CD4-positive, alpha-beta memory T cell (primary cell): ENCODE data around the gene NKIRAS1. TPM values are rescaled to one million over a fixed set of nuclear protein-coding genes. Genes with fewer than 3 reads are reported as not detected.

Experiments used
- CTCF ChIA-PET: fragments of 350-600 bp; sonication (Branson Sonifier 250); formaldehyde crosslinking; loops from one replicate; lab custom pipeline; 2021; ENCODE audit warnings: inconsistent platforms; ENCODE audit not compliant: partially characterized antibody; lab: Charles Lee
- POLR2A ChIA-PET: fragments of 350-600 bp; sonication (Branson Sonifier 250); formaldehyde crosslinking; loops from one replicate; lab custom pipeline; 2021; ENCODE audit not compliant: partially characterized antibody; lab: Charles Lee
- DNase-seq, 5 donors: peaks; one replicate each; pipeline versions ENCODE4 v3.0.0 to v3.0.0-alpha.2; 2020 to 2022; ENCODE audit warnings: mixed read lengths in 1 of 5
- H3K27ac ChIP-seq: one replicate; pipeline ENCODE4 v1.7.0; 2013; ENCODE audit warnings: low read depth, low read length
- H3K27me3 ChIP-seq: 2 replicates; pipeline ENCODE4 v1.7.0; 2013; ENCODE audit warnings: mild to moderate bottlenecking, low read length, moderate library complexity; ENCODE audit not compliant: insufficient read depth
- H3K36me3 ChIP-seq: 2 replicates; pipeline ENCODE4 v1.7.0; 2013; ENCODE audit warnings: mild to moderate bottlenecking, low read length, moderate library complexity; ENCODE audit not compliant: insufficient read depth
- H3K4me1 ChIP-seq: 2 replicates; pipeline ENCODE4 v1.7.0; 2013; ENCODE audit warnings: mild to moderate bottlenecking, low read length, moderate library complexity; ENCODE audit not compliant: insufficient read depth
- H3K4me3 ChIP-seq, 2 donors: one replicate each; pipeline ENCODE4 v1.7.0; 2013; ENCODE audit warnings: low read length in 2 of 2, mild to moderate bottlenecking in 1 of 2
- H3K9me3 ChIP-seq, 2 donors: one replicate each; pipeline ENCODE4 v1.7.0; 2013; ENCODE audit warnings: low read length in 2 of 2, control low read depth in 1 of 2; ENCODE audit not compliant: control insufficient read depth in 1 of 2
- H3K27ac Mint-ChIP-seq, 7 donors: one replicate each; pipeline ENCODE4 v1.8.0; 2020 to 2021; ENCODE audit warnings: mixed read lengths in 7 of 7, mild to moderate bottlenecking in 6 of 7, inconsistent platforms in 3 of 7, moderate library complexity in 3 of 7
- H3K27me3 Mint-ChIP-seq, 2 donors: one replicate each; pipeline ENCODE4 v1.8.0; 2020 to 2021; ENCODE audit warnings: mixed read lengths in 2 of 2
- H3K36me3 Mint-ChIP-seq, 2 donors: one replicate each; pipeline ENCODE4 v1.8.0; 2020 to 2021; ENCODE audit warnings: mixed read lengths in 2 of 2, inconsistent platforms in 1 of 2, mild to moderate bottlenecking in 1 of 2
- H3K4me1 Mint-ChIP-seq, 4 donors: one replicate each; pipeline ENCODE4 v1.8.0; 2020 to 2021; ENCODE audit warnings: mixed read lengths in 4 of 4, mild to moderate bottlenecking in 1 of 4
- H3K4me3 Mint-ChIP-seq, 8 donors: one replicate each; pipeline ENCODE4 v1.8.0; 2020 to 2021; ENCODE audit warnings: mixed read lengths in 8 of 8, mild to moderate bottlenecking in 7 of 8, moderate library complexity in 6 of 8, inconsistent platforms in 3 of 8
- H3K9me3 Mint-ChIP-seq, 8 donors: one replicate each; pipeline ENCODE4 v1.8.0; 2020 to 2021; ENCODE audit warnings: mixed read lengths in 8 of 8, mild to moderate bottlenecking in 5 of 8, inconsistent platforms in 3 of 8, moderate library complexity in 1 of 8
- intact Hi-C: fragments of 100-400 bp; cut with micrococcal nuclease; formaldehyde crosslinking; loops from one replicate; pipeline ENCODE4 v1.15.1; 2023
- polyA plus RNA-seq, 2 donors: library from polyadenylated mRNA; unstranded; fragments of 300-500 nt; fragmentation: Illumina TruSeq; gene quantifications; one replicate each; pipeline ENCODE4 v1.2.3, GENCODE V29; 2021
- total RNA-seq, 2 experiments: library from RNA; stranded (reverse); gene quantifications; one replicate each; pipeline ENCODE4 v1.2.3, GENCODE V29; 2021

NKIRAS1 gene
- total and polyA plus RNA-seq, 4 experiments from 2014 or later = 3.4 to 5.3 (median 4.5) TPM

- H3K9me3 Mint-ChIP-seq = no peaks in the 10 kb centered on the region
- no peak overlapping the region for H3K4me3 Mint-ChIP-seq
- peaks cover 0 to 5% (median 2%) of the 10 kb centered on the region in 4 donors for H3K4me1 Mint-ChIP-seq
- no peak overlapping the region for H3K27ac ChIP-seq
- DNase-seq = no peak
- H3K4me1 ChIP-seq = no peaks in the 10 kb centered on the region
- no peaks in the 10 kb centered on the region for H3K27me3 Mint-ChIP-seq
- H3K27me3 ChIP-seq = no peaks in the 10 kb centered on the region
- no peak overlapping the region for H3K27ac Mint-ChIP-seq
- H3K4me3 ChIP-seq = no peak overlapping the region
- intact Hi-C loops = loop anchor here (2.0 kb wide), 2 partner anchors 55 to 109 kb away; partner anchors contain the start of gene NR1D2
- H3K36me3 ChIP-seq = peaks cover 4% of the 10 kb centered on the region
- H3K36me3 Mint-ChIP-seq = peaks cover 10 to 25% of the 10 kb centered on the region in 2 donors
- ChIA-PET CTCF (interaction anchor here (1.0 to 3.9 kb wide), 5 partner anchors 9 to 297 kb away, joined by 3 to 23 read pairs (median 4); no protein-coding TSS in a partner anchor), POLR2A (no interaction called here)
- no peaks in the 10 kb centered on the region for H3K9me3 ChIP-seq
These were observed 26.8 kb downstream of the NKIRAS1 start for GRCh38 chr3:23889950-23890349.

- no peaks in the 10 kb centered on the region for H3K4me1 ChIP-seq
- H3K27ac Mint-ChIP-seq = peak overlapping the region in 1 of 7 donors; percentile 42
- intact Hi-C loops = loop anchor here (2.0 kb wide), 2 partner anchors 55 to 109 kb away; partner anchors contain the start of gene NR1D2
- H3K9me3 ChIP-seq = no peaks in the 10 kb centered on the region
- peaks cover 7 to 22% of the 10 kb centered on the region in 2 donors for H3K36me3 Mint-ChIP-seq
- H3K4me1 Mint-ChIP-seq = peaks cover 0 to 5% (median under 1%) of the 10 kb centered on the region in 4 donors
- peaks cover 4% of the 10 kb centered on the region for H3K36me3 ChIP-seq
- no peak overlapping the region for H3K4me3 Mint-ChIP-seq
- H3K27ac ChIP-seq = no peak overlapping the region
- ChIA-PET POLR2A (interaction anchor here (2.1 kb wide), 1 partner anchor 28 kb away, joined by 10 read pairs; the partner anchor contains the start of genes NKIRAS1 and RPL15), CTCF (interaction anchor here (0.9 to 3.9 kb wide), 6 partner anchors 9 to 342 kb away, joined by 3 to 23 read pairs (median 4); no protein-coding TSS in a partner anchor)
- H3K4me3 ChIP-seq = no peak overlapping the region
- H3K9me3 Mint-ChIP-seq = no peaks in the 10 kb centered on the region
- H3K27me3 ChIP-seq = no peaks in the 10 kb centered on the region
- H3K27me3 Mint-ChIP-seq = no peaks in the 10 kb centered on the region
- no peak for DNase-seq
These were observed 27.4 kb downstream of the NKIRAS1 start for GRCh38 chr3:23889386-23889785.

- no peak overlapping the region for H3K27ac ChIP-seq
These were observed 28.1 kb downstream of the NKIRAS1 start for GRCh38 chr3:23888617-23889228.

GRCh38 chr3:23886311-23886710 is 30.5 kb downstream of the NKIRAS1 start:
- Histone ChIP-seq H3K4me3 (no peak overlapping the region), H3K36me3 (no peaks in the 10 kb centered on the region), H3K4me1 (no peaks in the 10 kb centered on the region), H3K9me3 (no peaks in the 10 kb centered on the region), H3K27me3 (no peaks in the 10 kb centered on the region), H3K27ac (no peak overlapping the region)
- no peak overlapping the region for H3K4me3 Mint-ChIP-seq
- DNase-seq = no peak
- H3K9me3 Mint-ChIP-seq = no peaks in the 10 kb centered on the region
- peaks cover 0 to 10% (median 4%) of the 10 kb centered on the region in 4 donors for H3K4me1 Mint-ChIP-seq
- intact Hi-C loops = no loop called here
- peak overlapping the region in 4 of 7 donors; percentile 13 to 64 (median 27) for H3K27ac Mint-ChIP-seq
- H3K27me3 Mint-ChIP-seq = no peaks in the 10 kb centered on the region
- POLR2A ChIA-PET = no interaction called here
- CTCF ChIA-PET = interaction anchor here (0.6 to 1.2 kb wide), 2 partner anchors 13 to 70 kb away, joined by 3 to 4 read pairs; no protein-coding TSS in a partner anchor
- H3K36me3 Mint-ChIP-seq = peaks cover 11 to 18% of the 10 kb centered on the region in 2 donors

More at GRCh38 chr3:23888617-23889228, 28.1 kb downstream of the NKIRAS1 start:
- Histone ChIP-seq H3K9me3 (no peaks in the 10 kb centered on the region), H3K27me3 (no peaks in the 10 kb centered on the region), H3K4me1 (no peaks in the 10 kb centered on the region), H3K36me3 (peaks cover 4% of the 10 kb centered on the region), H3K4me3 (no peak overlapping the region)
- H3K4me1 Mint-ChIP-seq = peaks cover 0 to 5% (median 0%) of the 10 kb centered on the region in 4 donors
- no peaks in the 10 kb centered on the region for H3K9me3 Mint-ChIP-seq
- no peak overlapping the region for H3K4me3 Mint-ChIP-seq
- no peaks in the 10 kb centered on the region for H3K27me3 Mint-ChIP-seq
- ChIA-PET CTCF (interaction anchor here (0.7 to 3.9 kb wide), 18 partner anchors 8 to 348 kb away, joined by 3 to 23 read pairs (median 4); partner anchors contain the start of genes NKIRAS1 and RPL15), POLR2A (interaction anchor here (2.1 kb wide), 1 partner anchor 28 kb away, joined by 10 read pairs; the partner anchor contains the start of genes NKIRAS1 and RPL15)
- peak overlapping the region in 1 of 7 donors; percentile 62 for H3K27ac Mint-ChIP-seq
- intact Hi-C loops = loop anchor here (2.0 kb wide), 2 partner anchors 56 to 110 kb away; partner anchors contain the start of gene NR1D2
- H3K36me3 Mint-ChIP-seq = peaks cover 5 to 21% of the 10 kb centered on the region in 2 donors
- DNase-seq = peak in 4 of 5 donors; percentile 26 to 40 (median 28)

DNA sequence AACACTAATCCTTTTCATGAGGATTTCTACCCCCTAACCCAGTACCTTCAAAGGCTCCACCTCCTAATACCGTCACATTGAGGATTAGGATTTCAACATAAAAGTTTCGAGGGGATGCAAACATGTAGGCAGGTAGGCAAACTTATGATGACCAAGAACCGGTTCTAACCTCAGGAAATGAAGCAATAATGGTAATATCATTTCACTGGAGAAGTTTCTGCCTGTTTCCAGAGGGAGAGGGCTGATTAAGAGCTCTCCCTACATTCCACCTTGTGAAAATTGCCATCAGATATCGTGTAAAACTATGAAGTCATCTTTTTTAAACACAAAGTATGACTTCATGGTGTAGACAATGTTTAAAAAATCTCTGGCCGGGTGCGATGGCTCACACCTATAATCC is 31.6 kb downstream of the NKIRAS1 start:
- intact Hi-C loops = no loop called here
- Mint-ChIP-seq H3K4me1 (peaks cover 3 to 12% (median 6%) of the 10 kb centered on the region in 4 donors), H3K27ac (peak overlapping the region in 2 of 7 donors; percentile 23 to 37), H3K4me3 (no peak overlapping the region), H3K27me3 (no peaks in the 10 kb centered on the region), H3K36me3 (peaks cover 8 to 15% of the 10 kb centered on the region in 2 donors), H3K9me3 (no peaks in the 10 kb centered on the region)
- no peaks in the 10 kb centered on the region for H3K9me3 ChIP-seq
- H3K36me3 ChIP-seq = no peaks in the 10 kb centered on the region
- H3K27ac ChIP-seq = no peak overlapping the region
- no peak overlapping the region for H3K4me3 ChIP-seq
- ChIA-PET CTCF (no interaction called here), POLR2A (no interaction called here)
- H3K27me3 ChIP-seq = no peaks in the 10 kb centered on the region
- no peaks in the 10 kb centered on the region for H3K4me1 ChIP-seq
- DNase-seq = no peak

DNA sequence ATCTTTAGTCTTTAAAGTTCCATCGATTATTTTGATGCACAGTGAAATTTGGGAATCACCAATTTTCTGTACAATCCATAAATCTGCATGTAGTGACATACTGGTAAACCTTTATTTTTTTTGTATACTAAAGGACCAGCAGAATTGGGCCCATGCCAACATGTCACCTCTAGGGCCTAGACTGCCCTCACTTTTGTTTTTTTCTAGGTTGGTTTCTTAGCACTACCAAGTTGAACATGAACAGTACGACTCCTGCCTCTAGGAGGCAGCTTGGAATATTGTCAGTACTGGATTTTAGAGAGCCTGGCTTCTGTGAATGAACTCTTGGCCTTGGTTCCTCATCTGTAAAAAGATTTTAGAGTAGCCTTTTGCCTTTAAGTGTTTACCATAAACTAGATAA is 32.3 kb downstream of the NKIRAS1 start:
- peak overlapping the region in 3 of 7 donors; percentile 29 to 73 (median 42) for H3K27ac Mint-ChIP-seq
- H3K4me1 Mint-ChIP-seq = peaks cover 3 to 14% (median 7%) of the 10 kb centered on the region in 4 donors
- H3K4me3 ChIP-seq = no peak overlapping the region
- H3K36me3 ChIP-seq = no peaks in the 10 kb centered on the region
- H3K9me3 Mint-ChIP-seq = no peaks in the 10 kb centered on the region
- DNase-seq = no peak
- H3K27me3 Mint-ChIP-seq = no peaks in the 10 kb centered on the region
- no peaks in the 10 kb centered on the region for H3K27me3 ChIP-seq
- ChIA-PET POLR2A (no interaction called here), CTCF (interaction anchor here (1.1 kb wide), 1 partner anchor 39 kb away, joined by 4 read pairs; no protein-coding TSS in a partner anchor)
- no peaks in the 10 kb centered on the region for H3K4me1 ChIP-seq
- H3K4me3 Mint-ChIP-seq = no peak overlapping the region
- H3K9me3 ChIP-seq = no peaks in the 10 kb centered on the region
- H3K36me3 Mint-ChIP-seq = peaks cover 7 to 14% of the 10 kb centered on the region in 2 donors
- H3K27ac ChIP-seq = no peak overlapping the region
- intact Hi-C loops = no loop called here

DNA sequence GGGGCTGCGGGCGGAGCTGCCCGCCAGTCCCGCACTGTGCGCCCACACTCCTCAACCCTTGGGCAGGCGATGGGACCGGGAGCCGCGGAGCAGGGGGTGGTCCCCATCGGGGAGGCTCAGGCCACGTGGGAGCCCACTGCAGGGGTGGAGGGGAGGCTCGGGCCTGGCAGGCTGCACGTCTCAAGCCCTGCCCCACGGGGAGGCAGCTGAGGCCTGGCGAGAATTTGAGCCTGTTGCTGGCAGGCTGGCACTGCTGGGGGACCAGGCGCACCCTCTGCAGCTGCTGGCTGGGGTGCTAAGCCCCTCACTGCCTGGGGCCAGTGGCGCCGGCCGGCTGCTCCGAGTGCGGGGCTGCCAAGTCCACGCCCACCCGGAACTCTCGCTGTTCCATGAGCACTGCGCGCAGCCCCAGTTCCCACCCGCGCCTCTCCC is 34.3 kb downstream of the NKIRAS1 start:
- no peaks in the 10 kb centered on the region for H3K36me3 ChIP-seq
- intact Hi-C loops = no loop called here
- no peaks in the 10 kb centered on the region for H3K27me3 ChIP-seq
- no peak for DNase-seq
- Mint-ChIP-seq H3K27me3 (no peaks in the 10 kb centered on the region), H3K36me3 (peaks cover 7 to 8% of the 10 kb centered on the region in 2 donors), H3K4me1 (peaks cover 9 to 29% (median 13%) of the 10 kb centered on the region in 4 donors), H3K4me3 (no peak overlapping the region), H3K9me3 (no peaks in the 10 kb centered on the region), H3K27ac (no peak overlapping the region)
- no peaks in the 10 kb centered on the region for H3K4me1 ChIP-seq
- ChIA-PET CTCF (no interaction called here), POLR2A (interaction anchor here (1.1 kb wide), 2 partner anchors 8 to 34 kb away, joined by 3 read pairs; partner anchors contain the start of genes NKIRAS1 and RPL15)
- no peak overlapping the region for H3K4me3 ChIP-seq
- H3K9me3 ChIP-seq = no peaks in the 10 kb centered on the region
- H3K27ac ChIP-seq = no peak overlapping the region
